Thoracic aorta (tissue), 2 donors: ENCODE measurements around the gene ISCA1. TPM values are rescaled to one million over a fixed set of nuclear protein-coding genes. Genes with fewer than 3 reads are reported as not detected.

ENCODE experiments used
- ATAC-seq: fragments of 150-250 bp; one replicate; pipeline ENCODE4 v1.8.0; 2017; ENCODE audit warnings: low read depth; ENCODE audit not compliant: insufficient number of reproducible peaks, low FRiP score
- DNase-seq: peaks from one replicate; pipeline ENCODE4 v3.0.0-alpha.2; 2020; ENCODE audit warnings: low spot score
- H3K27ac ChIP-seq, 2 donors: fragments of 200-600 bp; sonication (generic); 1 replicate in 1 of 2; 2 replicates in 1 of 2; pipeline ENCODE4 v1.5.1; 2016; ENCODE audit warnings: mild to moderate bottlenecking in 2 of 2, moderate library complexity in 2 of 2
- H3K27me3 ChIP-seq: fragments of 200-600 bp; sonication (generic); replicated peaks from 2 replicates; pipeline ENCODE4 v1.6.0; 2016; ENCODE audit warnings: mild to moderate bottlenecking; ENCODE audit not compliant: insufficient read depth
- H3K36me3 ChIP-seq: fragments of 200-600 bp; sonication (generic); one replicate; pipeline ENCODE4 v1.5.1; 2016
- H3K4me1 ChIP-seq, 2 donors: fragments of 200-600 bp; sonication (generic); 1 replicate in 1 of 2; 2 replicates in 1 of 2; pipeline versions ENCODE4 v1.5.1 to v1.6.0; 2016; ENCODE audit warnings: low read depth in 2 of 2, mild to moderate bottlenecking in 1 of 2; ENCODE audit not compliant: control insufficient read depth in 1 of 2
- H3K4me3 ChIP-seq: fragments of 200-600 bp; sonication (generic); 2 replicates; pipeline ENCODE4 v1.5.1; 2016; ENCODE audit warnings: mild to moderate bottlenecking
- H3K9me3 ChIP-seq: fragments of 200-600 bp; sonication (generic); 2 replicates; pipeline ENCODE4 v1.5.1; 2016
- CTCF ChIP-seq: fragments of 200-600 bp; sonication (generic); IDR thresholded peaks from one replicate; pipeline ENCODE4 v1.5.1; 2019; ENCODE audit warnings: antibody characterized with exemption
- total RNA-seq, 2 donors: library from RNA; depleted of rRNA; stranded (reverse); fragments of >200 nt; gene quantifications; one replicate each; pipeline versions ENCODE4 v1.1.0 to v1.2.3, GENCODE V29; 2016

ISCA1 gene
- total RNA-seq, 2 donors from 2014 or later: 25.9 to 37.9 TPM

- Histone ChIP-seq H3K36me3 (peaks cover 13% of the 10 kb centered on the region), H3K4me1 (no peaks in the 10 kb centered on the region), H3K9me3 (no peaks in the 10 kb centered on the region), H3K27ac (no peak overlapping the region), H3K27me3 (no peaks in the 10 kb centered on the region), H3K4me3 (no peak overlapping the region)
- no peak for DNase-seq
- no peak for ATAC-seq
- no peak for TF ChIP-seq CTCF
These were observed 19.8 kb downstream of the ISCA1 start for GRCh38 chr9:86262492-86262891.

DNA sequence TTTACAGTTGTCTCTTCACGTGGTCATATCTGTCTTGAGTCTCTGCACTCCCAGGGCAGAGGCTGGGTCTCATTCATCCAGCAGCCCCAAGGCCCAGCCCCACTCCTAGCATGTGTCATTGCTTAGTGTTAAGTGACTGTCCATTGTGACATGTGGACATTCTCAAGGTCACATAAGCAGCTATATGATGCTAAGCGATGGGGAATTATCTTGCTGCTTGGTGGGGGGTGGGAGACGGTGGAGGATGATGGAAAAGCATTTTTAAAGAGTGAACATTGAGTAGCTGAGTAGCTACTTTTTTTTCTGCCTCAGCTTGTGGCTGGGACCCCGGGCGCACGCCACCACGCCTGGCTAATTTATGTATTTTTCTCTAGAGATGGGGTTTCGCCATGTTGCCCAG, 22.8 kb downstream of the ISCA1 start, which contains the start of gene C9orf153:
Gene C9orf153 (minus strand): TSS at position 101 of the 400 bp plus-strand sequence. CDS start 30,054 bp downstream, outside the sequence.
- no peak for DNase-seq
- ATAC-seq: no peak
- no peaks in the 10 kb centered on the region for H3K9me3 ChIP-seq
- H3K4me1 ChIP-seq: no peaks in the 10 kb centered on the region
- TF ChIP-seq CTCF: no peak
- no peak within 1 kb of the TSS for H3K4me3 ChIP-seq
- no peaks in the 10 kb centered on the region for H3K27me3 ChIP-seq
- H3K27ac ChIP-seq: no peak within 1 kb of the TSS
- H3K36me3 ChIP-seq: peaks cover 13% of the 10 kb centered on the region

- no peaks in the 10 kb centered on the region for H3K27me3 ChIP-seq
- TF ChIP-seq CTCF: no peak
- H3K4me3 ChIP-seq: no peak overlapping the region
- H3K4me1 ChIP-seq: no peaks in the 10 kb centered on the region
- DNase-seq: no peak
- H3K27ac ChIP-seq: no peak overlapping the region
- H3K36me3 ChIP-seq: no peaks in the 10 kb centered on the region
- ATAC-seq: no peak
- H3K9me3 ChIP-seq: no peaks in the 10 kb centered on the region
These were observed 24.9 kb downstream of the ISCA1 start for GRCh38 chr9:86257391-86257790.

- H3K4me3 ChIP-seq: no peak overlapping the region
- H3K27ac ChIP-seq: no peak overlapping the region
- ATAC-seq (no peak), DNase-seq (no peak)
- TF ChIP-seq CTCF: no peak
- no peaks in the 10 kb centered on the region for H3K27me3 ChIP-seq
- no peaks in the 10 kb centered on the region for H3K36me3 ChIP-seq
- no peaks in the 10 kb centered on the region for H3K4me1 ChIP-seq
- H3K9me3 ChIP-seq: no peaks in the 10 kb centered on the region
These were observed 25.7 kb downstream of the ISCA1 start for GRCh38 chr9:86256653-86257052.

DNA sequence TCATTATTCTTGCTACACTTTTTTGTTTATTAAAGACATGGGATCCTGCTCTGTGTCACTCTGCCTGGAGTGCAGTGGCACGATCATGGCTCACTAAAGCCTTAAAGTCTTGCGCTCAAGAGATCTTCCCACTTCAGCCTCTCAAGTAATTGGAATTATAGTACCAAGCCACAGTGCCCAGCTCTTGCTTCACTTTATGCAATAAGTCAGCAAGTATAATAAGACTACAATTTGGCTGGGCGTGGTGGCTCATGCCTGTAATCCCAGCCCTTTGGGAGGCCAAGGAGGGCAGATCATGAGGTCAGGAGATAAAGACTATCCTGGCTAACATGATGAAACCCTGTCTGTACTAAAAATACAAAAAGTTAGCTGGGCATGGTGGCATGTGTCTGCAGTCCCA, 28.8 kb downstream of the ISCA1 start:
- no peak for ATAC-seq
- Histone ChIP-seq H3K27ac (no peak overlapping the region), H3K36me3 (no peaks in the 10 kb centered on the region), H3K9me3 (no peaks in the 10 kb centered on the region), H3K27me3 (no peaks in the 10 kb centered on the region), H3K4me3 (no peak overlapping the region), H3K4me1 (no peaks in the 10 kb centered on the region)
- DNase-seq: no peak
- no peak for TF ChIP-seq CTCF
